Activated CD8-positive, alpha-beta memory T cell treated with anti-CD3 and anti-CD28 coated beads for 36 hours (primary cell): ENCODE data around the gene ZFP69B. TPM values are rescaled to one million over a fixed set of nuclear protein-coding genes. Genes with fewer than 3 reads are reported as not detected.

Experiments used
- CTCF ChIA-PET: fragments of 350-600 bp; sonication (Branson Sonifier 250); formaldehyde crosslinking; loops from one replicate; lab custom pipeline; 2021; ENCODE audit warnings: antibody characterized with exemption; lab: Charles Lee
- POLR2A ChIA-PET: fragments of 350-600 bp; sonication (Branson Sonifier 250); formaldehyde crosslinking; loops from one replicate; lab custom pipeline; 2021; ENCODE audit warnings: antibody characterized with exemption; lab: Charles Lee
- total RNA-seq, 2 experiments: library from RNA; stranded (reverse); gene quantifications; one replicate each; pipeline ENCODE4 v1.2.3, GENCODE V29; 2021

Gene ZFP69B
- total RNA-seq, 2 experiments from 2014 or later, result 4.2 to 4.6 TPM

DNA sequence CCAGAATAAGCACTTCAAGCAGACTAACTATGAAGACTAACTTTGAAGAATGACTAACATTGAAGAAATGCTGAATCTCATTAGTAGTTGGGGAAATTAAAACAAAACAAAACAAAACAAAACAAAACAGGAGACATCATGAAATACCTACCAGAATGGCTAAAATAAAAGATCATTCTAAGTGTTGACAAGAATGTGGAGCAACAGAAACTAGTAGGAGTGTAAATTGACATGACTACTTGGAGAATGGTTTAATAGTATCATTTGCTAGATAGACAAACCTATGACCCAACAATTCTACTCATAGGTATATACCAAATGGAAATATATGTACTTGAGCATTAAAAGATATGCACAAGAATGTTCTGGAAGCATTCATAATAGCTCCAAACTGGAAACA lies 18.9 kb upstream of the ZFP69B start:
- ChIA-PET POLR2A (no interaction called here), CTCF (no interaction called here)

DNA sequence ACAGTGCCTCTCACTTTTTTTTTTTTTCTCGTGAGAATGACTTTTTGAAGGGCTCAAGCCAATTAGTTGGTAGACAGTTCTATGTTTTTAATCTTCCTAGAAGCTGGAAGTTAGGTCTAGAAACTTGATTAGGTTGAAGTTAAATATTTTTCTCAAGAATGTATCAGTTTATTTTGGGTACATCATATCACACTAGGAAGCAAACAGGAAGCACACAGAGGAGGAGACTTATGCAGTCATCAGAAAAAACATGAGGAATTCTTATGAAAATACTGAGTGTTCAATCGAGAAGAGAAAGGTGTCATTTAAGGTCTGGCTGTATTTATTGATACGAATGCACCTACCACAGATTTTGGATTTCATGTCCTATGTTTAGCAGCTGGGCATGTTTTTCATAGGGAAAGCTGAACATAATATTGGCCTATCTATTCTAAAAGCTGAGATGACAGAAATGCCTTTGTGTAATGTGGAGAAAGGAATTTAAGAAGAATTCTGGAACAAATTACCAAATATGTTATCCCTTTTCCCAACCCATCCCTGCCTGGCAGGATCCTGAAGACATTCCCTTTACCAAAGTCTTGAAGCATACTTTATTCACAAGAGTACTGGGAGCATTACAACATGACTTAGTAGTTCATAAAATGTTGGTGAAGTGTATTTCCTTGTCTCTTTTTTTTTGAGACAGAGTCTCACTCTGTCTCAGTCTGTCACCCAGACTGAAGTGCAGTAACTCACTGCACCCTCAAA lies 17.5 kb upstream of the ZFP69B start:
- ChIA-PET POLR2A (no interaction called here), CTCF (no interaction called here)

DNA sequence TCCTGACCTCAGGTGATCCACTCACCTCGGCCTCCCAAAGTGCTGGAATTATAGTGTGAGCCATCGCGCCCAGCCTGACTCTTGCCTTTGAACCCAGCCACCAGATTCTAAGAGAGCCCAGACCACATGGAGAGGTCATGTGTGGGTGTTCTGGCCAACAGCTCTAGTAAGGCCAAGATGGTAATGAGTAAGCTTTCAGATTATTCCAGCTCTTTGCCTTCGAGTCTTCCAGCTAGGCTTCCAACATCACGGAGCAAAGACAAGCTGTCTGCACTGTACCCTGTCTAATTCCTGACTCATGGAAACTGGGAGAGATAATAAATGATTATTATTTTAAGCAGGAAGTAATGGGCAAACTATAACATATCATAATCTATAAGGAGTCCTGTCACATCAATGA lies 14.8 kb upstream of the ZFP69B start:
- POLR2A ChIA-PET, result no interaction called here
- CTCF ChIA-PET, result interaction anchor here (0.6 to 1.1 kb wide), 2 partner anchors 11 to 71 kb away, joined by 3 read pairs; no protein-coding TSS in a partner anchor

DNA sequence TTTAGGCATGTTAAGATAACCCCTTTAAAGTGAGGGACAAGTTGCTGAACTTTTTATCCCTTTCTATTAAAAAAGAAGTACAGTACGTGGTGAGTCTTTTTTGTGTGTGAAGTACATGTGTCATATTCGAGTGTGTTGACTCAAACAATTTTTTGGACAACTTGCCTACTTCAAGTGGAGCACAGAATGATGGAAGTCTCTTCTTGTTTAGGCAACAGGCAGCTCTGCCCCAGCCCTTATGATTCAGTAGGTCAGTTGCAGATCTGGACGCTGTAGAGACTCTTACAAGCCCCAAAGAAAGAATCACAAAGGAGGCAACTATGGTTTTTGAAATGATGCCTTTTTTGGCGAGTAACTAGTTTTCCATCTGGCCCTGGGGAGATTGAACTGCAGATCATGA lies 14.4 kb upstream of the ZFP69B start:
- CTCF ChIA-PET, result interaction anchor here (1.1 kb wide), 1 partner anchor 11 kb away, joined by 3 read pairs; no protein-coding TSS in a partner anchor
- POLR2A ChIA-PET, result no interaction called here

DNA sequence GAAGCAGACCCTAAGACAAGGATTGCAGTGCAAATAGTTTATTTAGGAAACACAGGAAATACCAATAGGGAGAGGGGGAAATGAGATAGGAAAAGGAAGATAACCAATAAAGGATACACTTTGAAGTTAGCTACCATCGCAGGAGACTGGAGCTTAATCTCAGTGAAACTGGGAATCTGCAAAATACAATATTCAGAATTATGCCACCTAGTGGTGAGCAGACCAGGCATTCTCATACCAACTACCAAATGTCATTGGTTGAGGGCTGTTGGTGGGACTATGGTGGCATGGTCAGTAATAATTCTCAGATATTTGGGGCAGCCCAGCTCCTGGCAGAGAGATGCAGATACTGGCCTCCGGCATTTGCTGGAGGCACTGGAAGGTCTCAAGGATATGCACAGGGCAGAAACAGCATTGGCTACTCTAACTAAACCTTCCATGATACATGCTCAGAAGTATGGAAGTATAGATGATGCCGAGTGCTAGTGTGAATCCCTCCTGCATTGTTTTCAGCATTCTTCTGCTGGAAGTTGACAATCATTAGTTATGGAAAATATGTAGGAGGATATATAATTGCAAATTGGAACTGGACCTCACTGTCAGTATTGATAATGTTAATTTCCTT lies 11.8 kb upstream of the ZFP69B start:
- POLR2A ChIA-PET, result no interaction called here
- CTCF ChIA-PET, result interaction anchor here (1.0 to 1.6 kb wide), 5 partner anchors 12 to 100 kb away, joined by 3 to 5 read pairs (median 5); partner anchors contain the start of gene ZFP69B

DNA sequence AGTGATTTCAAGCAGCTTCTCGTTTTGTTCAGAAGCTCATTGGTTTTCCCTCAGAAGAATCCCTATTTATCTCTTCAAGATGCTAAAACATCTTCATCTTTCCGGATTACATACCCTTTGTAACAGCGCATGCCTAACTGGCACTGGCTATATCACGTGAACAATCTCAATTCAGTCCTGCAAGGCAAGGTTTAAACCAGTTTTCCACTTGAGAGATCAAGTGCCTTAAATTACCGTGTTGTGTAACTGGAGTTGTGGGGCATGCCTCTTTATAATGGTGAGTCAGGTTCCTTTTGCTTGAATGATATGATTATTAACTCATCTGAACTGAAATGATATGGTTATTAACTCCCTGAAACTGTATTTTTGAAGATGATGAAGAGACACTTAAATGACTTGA lies 11.0 kb upstream of the ZFP69B start:
- POLR2A ChIA-PET, result no interaction called here
- CTCF ChIA-PET, result interaction anchor here (1.4 to 1.5 kb wide), 2 partner anchors 11 to 101 kb away, joined by 5 read pairs; partner anchors contain the start of gene ZFP69B

DNA sequence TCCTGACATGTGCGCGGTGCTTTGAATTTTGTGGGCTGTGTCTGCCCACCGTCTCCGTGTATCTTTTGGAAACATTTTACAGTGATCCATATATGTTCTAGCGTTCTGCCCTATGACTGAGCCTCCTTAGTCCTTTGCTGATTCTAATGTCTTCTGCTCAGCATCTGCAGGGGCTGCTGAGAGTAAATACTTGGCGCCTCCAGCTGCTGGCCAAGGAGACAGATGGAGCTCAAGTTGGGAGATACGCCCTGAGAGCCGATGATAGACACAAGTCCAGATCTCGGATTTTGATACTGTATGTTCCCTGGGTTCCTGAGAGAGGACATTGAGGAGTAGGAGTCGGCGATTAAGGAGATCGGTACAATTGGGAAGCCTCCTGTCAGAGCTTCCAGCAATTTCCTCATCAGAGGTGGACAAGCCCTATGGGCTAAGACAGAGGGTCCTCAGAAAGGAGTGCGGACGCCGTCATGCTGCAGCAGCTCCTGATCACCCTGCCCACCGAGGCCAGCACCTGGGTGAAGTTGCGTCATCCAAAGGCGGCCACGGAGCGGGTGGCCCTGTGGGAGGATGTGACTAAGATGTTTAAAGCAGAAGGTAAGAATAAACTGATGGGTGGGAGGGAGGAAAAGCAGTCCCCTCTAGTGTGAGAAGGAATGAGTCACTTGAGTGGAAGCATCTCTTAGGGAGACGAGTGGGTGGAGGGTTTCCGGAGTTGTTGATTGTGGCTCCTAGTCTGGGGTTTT lies 390 bp downstream of the ZFP69B start:
- ChIA-PET POLR2A (interaction anchor here (0.6 to 1.9 kb wide), 12 partner anchors 27 to 359 kb away, joined by 3 to 10 read pairs (median 4); partner anchors contain the start of genes EXO5, NFYC and ZFP69), CTCF (interaction anchor here (0.6 to 1.6 kb wide), 9 partner anchors 12 to 407 kb away, joined by 3 to 7 read pairs (median 4); partner anchors contain the start of gene EXO5)

DNA sequence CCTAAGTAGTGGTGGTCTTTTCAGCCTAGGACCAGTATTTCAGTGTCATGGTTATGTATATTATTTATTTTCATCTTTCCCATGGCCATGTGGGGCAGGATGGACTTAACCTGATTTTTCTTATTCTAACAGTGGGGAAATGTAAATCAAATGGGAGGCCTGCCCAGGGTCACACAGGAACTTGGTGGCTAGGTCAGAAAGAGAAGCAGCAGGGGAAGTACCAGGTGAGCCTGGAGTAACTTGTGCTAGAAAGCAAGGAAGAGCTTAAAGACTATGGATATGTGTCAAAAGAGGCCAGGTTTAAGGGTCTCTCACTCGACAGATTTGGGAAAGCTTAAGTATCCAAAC lies 936 bp downstream of the ZFP69B start:
- ChIA-PET POLR2A (interaction anchor here (0.6 to 1.9 kb wide), 5 partner anchors 58 to 358 kb away, joined by 3 to 10 read pairs (median 4); no protein-coding TSS in a partner anchor), CTCF (interaction anchor here (1.3 to 1.5 kb wide), 2 partner anchors 46 to 90 kb away, joined by 3 to 4 read pairs; no protein-coding TSS in a partner anchor)

DNA sequence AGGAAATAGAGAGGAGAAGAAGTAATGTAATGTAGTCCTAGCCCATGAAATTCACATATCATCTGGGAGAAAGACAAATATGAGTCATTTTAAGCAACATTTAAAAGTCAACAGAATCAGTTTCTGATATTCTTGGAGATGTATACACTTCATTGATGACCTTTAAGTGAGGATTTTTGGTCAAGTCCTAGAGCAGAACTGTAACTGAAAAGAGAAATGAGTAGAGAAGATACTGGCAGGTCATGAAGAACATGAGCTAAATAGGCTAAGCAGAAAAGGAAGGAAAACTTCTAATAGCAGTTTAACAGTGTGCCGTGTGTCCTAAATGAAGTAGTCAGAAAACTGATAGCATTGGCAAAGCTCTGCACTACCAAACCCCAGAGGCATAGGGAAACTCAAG lies 4.6 kb downstream of the ZFP69B start:
- CTCF ChIA-PET, result no interaction called here
- POLR2A ChIA-PET, result no interaction called here

DNA sequence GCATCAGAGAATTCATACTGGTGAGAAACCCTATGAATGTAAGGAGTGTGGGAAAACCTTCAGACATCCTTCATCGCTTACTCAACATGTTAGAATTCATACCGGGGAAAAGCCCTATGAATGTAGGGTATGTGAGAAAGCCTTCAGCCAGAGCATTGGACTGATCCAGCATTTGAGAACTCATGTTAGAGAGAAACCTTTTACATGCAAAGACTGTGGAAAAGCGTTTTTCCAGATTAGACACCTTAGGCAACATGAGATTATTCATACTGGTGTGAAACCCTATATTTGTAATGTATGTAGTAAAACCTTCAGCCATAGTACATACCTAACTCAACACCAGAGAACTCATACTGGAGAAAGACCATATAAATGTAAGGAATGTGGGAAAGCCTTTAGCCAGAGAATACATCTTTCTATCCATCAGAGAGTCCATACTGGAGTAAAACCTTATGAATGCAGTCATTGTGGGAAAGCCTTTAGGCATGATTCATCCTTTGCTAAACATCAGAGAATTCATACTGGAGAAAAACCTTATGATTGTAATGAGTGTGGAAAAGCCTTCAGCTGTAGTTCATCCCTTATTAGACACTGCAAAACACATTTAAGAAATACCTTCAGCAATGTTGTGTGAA lies 12.8 kb downstream of the ZFP69B start:
- POLR2A ChIA-PET, result no interaction called here
- CTCF ChIA-PET, result no interaction called here

DNA sequence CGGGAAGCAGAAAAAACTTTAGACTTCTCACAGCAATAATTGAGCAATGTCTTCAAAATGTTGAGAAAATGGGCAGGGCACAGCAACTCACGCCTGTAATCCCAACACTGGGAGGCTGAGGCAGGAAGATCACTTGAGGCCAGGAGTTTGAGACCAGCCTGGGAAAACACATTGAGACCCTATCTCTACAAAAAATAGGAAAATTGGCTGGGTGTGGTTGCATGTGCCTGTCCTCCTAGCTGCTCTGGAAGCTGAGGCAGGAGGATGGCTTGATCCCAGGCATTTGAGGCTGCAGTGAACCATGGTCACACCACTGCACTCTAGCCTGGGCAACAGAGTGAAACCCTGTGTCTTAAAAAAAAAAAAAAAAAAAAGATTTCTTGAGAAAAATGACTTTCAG lies 19.1 kb downstream of the ZFP69B start:
- ChIA-PET CTCF (no interaction called here), POLR2A (no interaction called here)

DNA sequence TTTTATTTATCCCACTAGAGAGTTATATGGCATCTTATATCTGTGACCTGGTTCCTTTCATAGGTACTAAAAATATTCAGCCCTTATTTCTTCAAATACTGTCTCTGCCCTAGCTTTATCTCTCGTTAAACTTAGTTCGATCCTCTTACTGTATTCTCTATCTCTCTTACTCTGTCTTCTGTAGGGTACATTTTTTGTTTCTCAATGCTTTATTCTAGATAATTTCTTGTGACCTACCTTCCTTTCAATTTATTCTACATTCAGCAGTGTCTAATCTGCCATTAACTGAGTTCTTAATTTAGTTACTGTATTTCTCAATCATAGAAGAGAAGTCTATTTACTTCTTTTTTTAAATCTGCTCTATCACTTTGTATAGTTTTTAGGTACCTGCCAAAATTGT lies 25.0 kb downstream of the ZFP69B start:
- ChIA-PET CTCF (no interaction called here), POLR2A (no interaction called here)

DNA sequence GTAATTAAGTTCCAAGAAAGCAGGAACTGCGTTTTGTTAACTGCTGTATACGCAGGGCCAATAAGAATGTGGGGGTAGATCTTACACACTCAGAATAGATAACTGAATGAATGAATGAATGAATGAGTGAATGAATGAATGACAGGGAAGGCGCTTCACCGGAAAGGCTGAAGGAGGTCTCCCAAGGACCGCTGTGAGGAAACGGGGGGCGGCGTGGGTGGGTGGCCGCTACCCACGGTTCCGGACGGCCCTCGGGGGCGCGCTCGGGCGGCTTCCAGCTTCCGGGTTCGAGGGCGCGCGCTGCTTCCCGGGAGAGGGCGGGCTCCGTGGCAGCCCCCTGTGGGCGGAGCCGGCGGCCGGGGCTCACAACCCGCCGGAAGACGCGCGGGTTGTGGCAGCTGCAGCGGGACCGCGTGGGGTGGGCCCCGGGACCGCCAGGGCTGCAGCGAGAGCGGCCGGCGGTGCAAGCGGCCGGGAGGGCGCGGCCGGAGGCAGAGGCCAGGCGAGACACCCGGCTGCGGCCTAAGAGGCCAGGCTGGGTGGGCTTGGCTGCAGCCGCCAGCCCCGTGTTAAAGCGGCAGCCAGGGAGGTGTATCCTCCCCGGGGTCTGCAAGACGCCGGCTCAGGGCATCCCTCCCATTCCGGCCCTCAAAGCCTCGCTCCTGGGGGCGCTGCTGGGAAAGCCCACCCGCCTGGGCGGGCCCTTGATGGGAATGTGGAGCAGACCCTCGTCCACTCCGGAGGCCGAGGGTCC lies 26.8 kb downstream of the ZFP69B start, which contains the start of gene ZFP69:
Gene ZFP69 (plus strand): TSS at position 367 of the 754 bp plus-strand sequence. CDS start 2,072 bp downstream, outside the sequence.
- ChIA-PET POLR2A (interaction anchor here (0.5 to 1.4 kb wide), 3 partner anchors 17 to 38 kb away, joined by 3 to 6 read pairs (median 4); partner anchors contain the start of gene ZFP69B), CTCF (interaction anchor here (1.4 kb wide), 1 partner anchor 55 kb away, joined by 10 read pairs; the partner anchor contains the start of gene ZNF684)

DNA sequence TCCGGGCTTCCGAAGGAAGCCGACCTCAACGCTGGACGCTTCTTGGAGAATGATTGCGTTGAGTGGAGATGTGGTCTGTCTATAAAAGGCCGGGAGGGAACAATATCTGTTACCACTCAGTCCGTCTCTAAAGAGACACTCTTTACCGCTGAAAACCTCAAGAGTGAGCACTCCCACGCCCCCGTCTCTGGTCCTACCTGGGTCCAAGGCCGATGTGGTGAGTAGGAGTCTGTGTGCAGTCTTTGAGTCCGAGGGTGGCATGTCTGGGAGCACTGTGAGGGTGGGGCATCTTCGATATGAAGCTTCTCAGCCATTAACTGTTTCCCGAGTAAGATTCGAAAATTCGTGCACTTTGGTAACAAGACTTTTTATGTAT lies 27.4 kb downstream of the ZFP69B start:
- ChIA-PET POLR2A (interaction anchor here (0.6 to 1.4 kb wide), 2 partner anchors 27 to 254 kb away, joined by 4 read pairs; partner anchors contain the start of gene ZFP69B), CTCF (interaction anchor here (1.4 kb wide), 1 partner anchor 55 kb away, joined by 10 read pairs; the partner anchor contains the start of gene ZNF684)

DNA sequence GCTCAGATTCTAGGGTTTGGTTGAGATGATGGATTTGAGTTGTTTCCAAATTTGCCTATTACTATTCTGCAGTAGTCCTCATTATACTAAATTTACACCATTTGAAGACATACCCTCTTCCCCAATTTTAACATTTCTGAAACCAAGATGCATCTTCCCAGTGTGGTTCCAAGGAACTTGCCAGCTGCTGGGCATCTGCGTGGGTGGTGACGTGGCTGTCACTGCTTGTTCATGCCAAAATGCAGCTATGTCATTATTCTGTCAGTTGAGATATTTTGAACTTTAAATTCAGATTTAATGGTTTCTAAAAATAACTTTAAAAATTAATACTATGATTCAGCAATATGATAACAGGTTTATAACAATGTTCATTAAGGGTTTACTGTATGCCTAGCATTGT lies 28.0 kb downstream of the ZFP69B start:
- POLR2A ChIA-PET, result interaction anchor here (0.6 to 1.4 kb wide), 2 partner anchors 28 to 254 kb away, joined by 4 read pairs; partner anchors contain the start of gene ZFP69B
- CTCF ChIA-PET, result interaction anchor here (0.6 to 1.4 kb wide), 2 partner anchors 54 to 872 kb away, joined by 3 to 10 read pairs; partner anchors contain the start of gene ZNF684

DNA sequence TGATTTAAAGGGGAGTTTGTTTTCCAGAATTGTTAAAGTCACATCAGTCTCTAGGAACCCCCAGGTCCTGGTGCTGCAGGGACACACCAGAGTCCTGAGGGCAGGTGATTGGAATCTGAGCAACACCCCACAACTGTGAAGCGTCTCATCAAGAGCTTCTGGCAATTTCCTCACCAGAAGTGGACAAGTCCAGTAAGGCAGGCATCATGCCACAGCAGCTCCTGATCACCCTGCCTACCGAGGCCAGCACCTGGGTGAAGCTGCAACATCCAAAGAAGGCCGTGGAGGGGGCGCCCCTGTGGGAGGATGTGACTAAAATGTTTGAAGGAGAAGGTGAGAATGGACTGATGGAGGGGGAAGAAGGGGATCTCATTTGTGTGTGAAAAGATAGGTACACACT lies 28.9 kb downstream of the ZFP69B start:
- ChIA-PET POLR2A (no interaction called here), CTCF (interaction anchor here (0.6 kb wide), 1 partner anchor 873 kb away, joined by 3 read pairs; no protein-coding TSS in a partner anchor)

DNA sequence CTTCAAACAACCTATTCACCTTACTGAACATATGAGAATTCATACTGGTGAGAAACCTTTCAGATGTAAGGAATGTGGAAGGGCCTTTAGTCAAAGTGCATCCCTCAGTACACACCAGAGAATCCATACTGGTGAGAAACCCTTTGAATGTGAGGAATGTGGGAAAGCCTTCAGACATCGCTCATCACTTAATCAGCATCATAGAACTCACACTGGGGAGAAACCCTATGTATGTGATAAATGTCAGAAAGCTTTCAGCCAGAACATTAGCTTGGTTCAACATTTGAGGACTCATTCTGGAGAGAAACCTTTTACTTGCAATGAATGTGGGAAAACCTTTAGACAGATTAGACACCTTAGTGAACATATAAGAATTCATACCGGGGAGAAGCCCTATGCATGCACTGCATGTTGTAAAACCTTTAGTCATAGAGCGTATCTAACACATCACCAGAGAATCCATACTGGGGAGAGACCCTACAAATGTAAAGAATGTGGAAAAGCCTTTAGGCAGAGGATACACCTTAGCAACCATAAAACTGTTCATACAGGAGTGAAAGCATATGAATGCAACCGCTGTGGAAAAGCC lies 45.1 kb downstream of the ZFP69B start:
- CTCF ChIA-PET, result no interaction called here
- POLR2A ChIA-PET, result interaction anchor here (0.7 kb wide), 1 partner anchor 1501 kb away, joined by 3 read pairs; no protein-coding TSS in a partner anchor
